ENCODE measurements around the gene IFT88. TPM values are rescaled to one million over a fixed set of nuclear protein-coding genes. Genes with fewer than 3 reads are reported as not detected.
A peak's percentile ranks its signal among the peaks of the same experiment; 100 is the strongest.

Gene IFT88
- total and polyA plus RNA-seq, 8 donors: 2.3 to 68.3 (median 6.7) TPM

GRCh38 chr13:20547479-20547908 is 19.5 kb upstream of the IFT88 start:
- TF ChIP-seq CTCF (IDR thresholded peaks at IDR 0.05) (no peak), POLR2A (IDR thresholded peaks at IDR 0.05) (no peak), POLR2AphosphoS5 (IDR thresholded peaks at IDR 0.05) (no peak), EP300 (IDR thresholded peaks at IDR 0.05) (no peak)
- DNase-seq: peak in 1 of 2 donors; percentile 59
- intact Hi-C loops (cut with DNase I; ENCODE audit: low total_unique reads): no loop called here
- Histone ChIP-seq H3K9me3 (no peaks in the 10 kb centered on the region), H3K27ac (no peak overlapping the region), H3K27me3 (no peaks in the 10 kb centered on the region), H3K4me1 (peaks cover 0 to 6% (median 0%) of the 10 kb centered on the region in 4 donors), H3K36me3 (no peaks in the 10 kb centered on the region), H3K4me3 (no peak overlapping the region)
- WGBS, 5 donors: 55 to 78% (median 59%) methylated on average over 4 of the region's 4 CpGs

GRCh38 chr13:20550799-20551198 is 16.2 kb upstream of the IFT88 start:
- TF ChIP-seq EP300 (IDR thresholded peaks at IDR 0.05): no peak
- no peak for TF ChIP-seq POLR2A (IDR thresholded peaks at IDR 0.05)
- TF ChIP-seq POLR2AphosphoS5 (IDR thresholded peaks at IDR 0.05): no peak
- no peak for TF ChIP-seq CTCF (IDR thresholded peaks at IDR 0.05)
- intact Hi-C loops (cut with DNase I; ENCODE audit: low total_unique reads): no loop called here
- no peak overlapping the region for H3K4me3 ChIP-seq
- H3K36me3 ChIP-seq: no peaks in the 10 kb centered on the region
- no peak overlapping the region for H3K27ac ChIP-seq
- DNase-seq: peak in 1 of 2 donors; percentile 40
- H3K4me1 ChIP-seq: peaks cover 0 to 6% (median 0%) of the 10 kb centered on the region in 4 donors
- no peaks in the 10 kb centered on the region for H3K27me3 ChIP-seq
- 47 to 55% (median 50%) methylated on average over 5 of the region's 5 CpGs for WGBS, 5 donors
- H3K9me3 ChIP-seq: no peaks in the 10 kb centered on the region

GRCh38 chr13:20553311-20553710 is 13.6 kb upstream of the IFT88 start:
- no peaks in the 10 kb centered on the region for H3K36me3 ChIP-seq
- no peak overlapping the region for H3K4me3 ChIP-seq
- DNase-seq: peak in 1 of 2 donors; percentile 77
- H3K27ac ChIP-seq: no peak overlapping the region
- intact Hi-C loops (cut with DNase I; ENCODE audit: low total_unique reads): no loop called here
- no peaks in the 10 kb centered on the region for H3K27me3 ChIP-seq
- H3K4me1 ChIP-seq: no peaks in the 10 kb centered on the region
- H3K9me3 ChIP-seq: no peaks in the 10 kb centered on the region
- WGBS, 5 donors: 44 to 56% (median 54%) methylated on average over 3 of the region's 3 CpGs
- TF ChIP-seq POLR2AphosphoS5 (IDR thresholded peaks at IDR 0.05) (no peak), POLR2A (IDR thresholded peaks at IDR 0.05) (no peak), CTCF (IDR thresholded peaks at IDR 0.05) (no peak), EP300 (IDR thresholded peaks at IDR 0.05) (no peak)

- no peak for TF ChIP-seq EP300 (IDR thresholded peaks at IDR 0.05)
- TF ChIP-seq CTCF (IDR thresholded peaks at IDR 0.05): no peak
- no peak for TF ChIP-seq POLR2A (IDR thresholded peaks at IDR 0.05)
- no peak for TF ChIP-seq POLR2AphosphoS5 (IDR thresholded peaks at IDR 0.05)
- WGBS, 5 donors: 57 to 100% (median 93%) methylated on average over 3 of the region's 3 CpGs
- Histone ChIP-seq H3K27me3 (no peaks in the 10 kb centered on the region), H3K27ac (no peak overlapping the region), H3K36me3 (no peaks in the 10 kb centered on the region), H3K4me3 (no peak overlapping the region), H3K4me1 (no peaks in the 10 kb centered on the region), H3K9me3 (no peaks in the 10 kb centered on the region)
- intact Hi-C loops (cut with DNase I; ENCODE audit: low total_unique reads): no loop called here
- DNase-seq: no peak
Observed at GRCh38 chr13:20558982-20559381, 8.0 kb upstream of the IFT88 start.

All from stomach (tissue), 9 donors.